Measurements from ENCODE around the gene UROC1.
"Not testable (repeated sequence)": the region's sequence is repeated elsewhere in the genome, so short reads cannot be mapped to it uniquely, and the experiment has no call there.

Gene UROC1

GRCh38 chr3:126546549-126547239 lies 29.1 kb upstream of the UROC1 start:
- no peak for DNase-seq (ENCODE audit: low read depth)

GRCh38 chr3:126546013-126546412 lies 28.4 kb upstream of the UROC1 start:
- no peak for DNase-seq (ENCODE audit: low read depth)

- no peak for DNase-seq (ENCODE audit: low read depth)
These were observed 28.0 kb upstream of the UROC1 start for GRCh38 chr3:126545544-126545943.

GRCh38 chr3:126544596-126545281 lies 27.2 kb upstream of the UROC1 start:
- no peak for DNase-seq (ENCODE audit: low read depth)

GRCh38 chr3:126543457-126544061 lies 26.0 kb upstream of the UROC1 start:
- no peak for DNase-seq (ENCODE audit: low read depth)

GRCh38 chr3:126542340-126543241 lies 25.0 kb upstream of the UROC1 start:
- no peak for DNase-seq (ENCODE audit: low read depth)

GRCh38 chr3:126541628-126542339 lies 24.2 kb upstream of the UROC1 start:
- no peak for DNase-seq (ENCODE audit: low read depth)

GRCh38 chr3:126540951-126541627 lies 23.5 kb upstream of the UROC1 start:
- no peak for DNase-seq (ENCODE audit: low read depth)

- DNase-seq (ENCODE audit: low read depth): peak; percentile 85
These were observed 22.8 kb upstream of the UROC1 start for GRCh38 chr3:126540342-126540849.

- DNase-seq (ENCODE audit: low read depth): no peak
These were observed 22.1 kb upstream of the UROC1 start for GRCh38 chr3:126539558-126540250.

GRCh38 chr3:126538966-126539365 lies 21.4 kb upstream of the UROC1 start:
- DNase-seq (ENCODE audit: low read depth): no peak

GRCh38 chr3:126538316-126538715 lies 20.7 kb upstream of the UROC1 start:
- DNase-seq (ENCODE audit: low read depth): no peak

- DNase-seq (ENCODE audit: low read depth): no peak
These were observed 20.2 kb upstream of the UROC1 start for GRCh38 chr3:126537730-126538281.

- no peak for DNase-seq (ENCODE audit: low read depth)
These were observed 19.6 kb upstream of the UROC1 start for GRCh38 chr3:126537116-126537729.

- DNase-seq (ENCODE audit: low read depth): no peak
These were observed 18.6 kb upstream of the UROC1 start for GRCh38 chr3:126536126-126536525.

GRCh38 chr3:126535636-126536035 lies 18.1 kb upstream of the UROC1 start:
- no peak for DNase-seq (ENCODE audit: low read depth)

GRCh38 chr3:126534716-126535115 lies 17.1 kb upstream of the UROC1 start:
- DNase-seq (ENCODE audit: low read depth): not testable (repeated sequence)

GRCh38 chr3:126533506-126533905 lies 15.9 kb upstream of the UROC1 start:
- no peak for DNase-seq (ENCODE audit: low read depth)

- no peak for DNase-seq (ENCODE audit: low read depth)
These were observed 13.4 kb upstream of the UROC1 start for GRCh38 chr3:126531051-126531330.

All from iris pigment epithelial cell (primary cell).